ENCODE results near the gene SSBP4. TPM values are rescaled to one million over a fixed set of nuclear protein-coding genes. Genes with fewer than 3 reads are reported as not detected.
"Not testable (repeated sequence)": the region's sequence is repeated elsewhere in the genome, so short reads cannot be mapped to it uniquely, and the experiment has no call there.

The SSBP4 gene
- polyA plus RNA-seq, 1 of the 3 experiments (the other 2 are of a cell fraction): 24.9 TPM

- no peak overlapping the region for H3K9ac ChIP-seq
- H3K4me1 ChIP-seq (ENCODE audit: control insufficient read depth in 1 of 2, insufficient read depth in 2 of 2, low read depth in 1 of 2, low read length in 1 of 2): peaks cover 0 to 8% of the 10 kb centered on the region in 2 experiments; a peak in 2 of 4 replicates
- no peaks in the 10 kb centered on the region for H3K9me2 ChIP-seq
- H3K4me2 ChIP-seq: no peak overlapping the region
- H3K79me2 ChIP-seq (ENCODE audit: insufficient read depth): no peaks in the 10 kb centered on the region
- peaks cover 31% of the 10 kb centered on the region for H3F3A ChIP-seq (replicated peaks; ENCODE audit: insufficient read depth)
- H2AFZ ChIP-seq (ENCODE audit: low read depth): peak overlapping the region; percentile 24; the same call in 1 of the 2 replicates
- ChIA-PET CTCF (interaction anchor here (1.0 to 4.2 kb wide), 5 partner anchors 9 to 100 kb away, joined by 4 to 22 read pairs (median 14); no protein-coding TSS in a partner anchor), POLR2A (no interaction called here)
- no peak overlapping the region for H3K4me3 ChIP-seq (ENCODE audit: low read depth in 2 of 2, low read length in 1 of 2)
- H3K9me3 ChIP-seq: no peaks in the 10 kb centered on the region
- 78% methylated on average over 20 of the region's 22 CpGs for WGBS (ENCODE audit: low lambda C conversion rate)
- DNase-seq: no peak
- no peaks in the 10 kb centered on the region for H3K27me3 ChIP-seq (ENCODE audit: insufficient read depth)
- no peak overlapping the region for H3K27ac ChIP-seq (ENCODE audit: low read depth in 2 of 2, low read length in 1 of 2)
- H4K20me1 ChIP-seq (ENCODE audit: insufficient read depth): no peaks in the 10 kb centered on the region
- no peaks in the 10 kb centered on the region for H3K36me3 ChIP-seq (replicated peaks in 1 of 2; ENCODE audit: control insufficient read depth in 1 of 2, insufficient read depth in 2 of 2, low read length in 1 of 2)
- TF ChIP-seq, protein P1, sequence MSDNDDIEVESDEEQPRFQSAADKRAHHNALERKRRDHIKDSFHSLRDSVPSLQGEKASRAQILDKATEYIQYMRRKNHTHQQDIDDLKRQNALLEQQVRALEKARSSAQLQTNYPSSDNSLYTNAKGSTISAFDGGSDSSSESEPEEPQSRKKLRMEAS (IDR thresholded peaks at IDR 0.05; ENCODE audit: low read depth): peak; percentile 66
- TF ChIP-seq FOXJ3 (CRISPR knock-in tag; IDR thresholded peaks at IDR 0.05) (no peak), TCF12 (IDR thresholded peaks at IDR 0.05) (0 out of 2 replicates have a peak, but pooled peaks have one; percentile 15), NFIC (IDR thresholded peaks at IDR 0.05; ENCODE audit: borderline replicate concordance) (peak; percentile 35; the same call in 1 of the 2 replicates)
Observed at GRCh38 chr19:18379803-18380747, 39.1 kb upstream of the SSBP4 start.

- Histone ChIP-seq H3K36me3 (replicated peaks in 1 of 2; ENCODE audit: control insufficient read depth in 1 of 2, insufficient read depth in 2 of 2, low read length in 1 of 2) (no peaks in the 10 kb centered on the region), H3K9me3 (no peaks in the 10 kb centered on the region), H3F3A (replicated peaks; ENCODE audit: insufficient read depth) (peaks cover 24% of the 10 kb centered on the region), H4K20me1 (ENCODE audit: insufficient read depth) (no peaks in the 10 kb centered on the region), H3K9me2 (no peaks in the 10 kb centered on the region), H3K27ac (ENCODE audit: low read depth in 2 of 2, low read length in 1 of 2) (no peak overlapping the region), H3K4me2 (no peak overlapping the region), H3K4me3 (ENCODE audit: low read depth in 2 of 2, low read length in 1 of 2) (no peak overlapping the region), H3K27me3 (ENCODE audit: insufficient read depth) (no peaks in the 10 kb centered on the region), H3K79me2 (ENCODE audit: insufficient read depth) (no peaks in the 10 kb centered on the region), H3K4me1 (ENCODE audit: control insufficient read depth in 1 of 2, insufficient read depth in 2 of 2, low read depth in 1 of 2, low read length in 1 of 2) (peaks cover 0 to 8% of the 10 kb centered on the region in 2 experiments; a peak in 2 of 4 replicates), H2AFZ (ENCODE audit: low read depth) (no peak overlapping the region), H3K9ac (no peak overlapping the region)
- POLR2A ChIA-PET: interaction anchor here (1.3 kb wide), 1 partner anchor 16 kb away, joined by 4 read pairs; no protein-coding TSS in a partner anchor
- TF ChIP-seq TEAD4 (IDR thresholded peaks at IDR 0.05; ENCODE audit: borderline replicate concordance, insufficient read depth) (no peak), FOXM1 (IDR thresholded peaks at IDR 0.05; ENCODE audit: low read depth) (no peak), FOSL2 (IDR thresholded peaks at IDR 0.05; ENCODE audit: borderline replicate concordance, low read depth) (no peak), CHD2 (IDR thresholded peaks at IDR 0.05; ENCODE audit: low read length, partially characterized antibody) (no peak), REST (IDR thresholded peaks at IDR 0.05; ENCODE audit: low read depth, low read length) (no peak)
- TF ChIP-seq, protein P2, sequence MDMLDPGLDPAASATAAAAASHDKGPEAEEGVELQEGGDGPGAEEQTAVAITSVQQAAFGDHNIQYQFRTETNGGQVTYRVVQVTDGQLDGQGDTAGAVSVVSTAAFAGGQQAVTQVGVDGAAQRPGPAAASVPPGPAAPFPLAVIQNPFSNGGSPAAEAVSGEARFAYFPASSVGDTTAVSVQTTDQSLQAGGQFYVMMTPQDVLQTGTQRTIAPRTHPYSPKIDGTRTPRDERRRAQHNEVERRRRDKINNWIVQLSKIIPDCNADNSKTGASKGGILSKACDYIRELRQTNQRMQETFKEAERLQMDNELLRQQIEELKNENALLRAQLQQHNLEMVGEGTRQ (IDR thresholded peaks at IDR 0.05; ENCODE audit: borderline replicate concordance, low read depth, low read length): no peak
- TF ChIP-seq, protein P1 (IDR thresholded peaks at IDR 0.05; ENCODE audit: low read depth): no peak
- CTCF ChIA-PET: interaction anchor here (0.6 to 4.2 kb wide), 6 partner anchors 8 to 458 kb away, joined by 3 to 22 read pairs (median 9); no protein-coding TSS in a partner anchor
- 96% methylated on average over 3 of the region's 3 CpGs for WGBS (ENCODE audit: low lambda C conversion rate)
- DNase-seq: no peak
Observed at GRCh38 chr19:18380843-18381242, 38.4 kb upstream of the SSBP4 start.

GRCh38 chr19:18383622-18384021 lies 35.6 kb upstream of the SSBP4 start:
- H3K9me2 ChIP-seq; H3K9me3 ChIP-seq; H3K4me2 ChIP-seq; H3K4me1 ChIP-seq (ENCODE audit: control insufficient read depth in 1 of 2, insufficient read depth in 2 of 2, low read depth in 1 of 2, low read length in 1 of 2); H3K4me3 ChIP-seq (ENCODE audit: low read depth in 2 of 2, low read length in 1 of 2); H3K9ac ChIP-seq; DNase-seq; H3K36me3 ChIP-seq (replicated peaks in 1 of 2; ENCODE audit: control insufficient read depth in 1 of 2, insufficient read depth in 2 of 2, low read length in 1 of 2); POLR2A ChIA-PET; H3K27me3 ChIP-seq (ENCODE audit: insufficient read depth); H4K20me1 ChIP-seq (ENCODE audit: insufficient read depth); H2AFZ ChIP-seq (ENCODE audit: low read depth); H3K27ac ChIP-seq (ENCODE audit: low read depth in 2 of 2, low read length in 1 of 2); H3K79me2 ChIP-seq (ENCODE audit: insufficient read depth): not testable (repeated sequence)
- peaks cover 10% of the 10 kb centered on the region for H3F3A ChIP-seq (replicated peaks; ENCODE audit: insufficient read depth)
- 92% methylated on average over 11 of the region's 11 CpGs for WGBS (ENCODE audit: low lambda C conversion rate)
- CTCF ChIA-PET: interaction anchor here (0.9 to 8.6 kb wide), 3 partner anchors 21 to 34 kb away, joined by 3 to 83 read pairs (median 22); no protein-coding TSS in a partner anchor
